Stimulated activated CD4-positive, alpha-beta T cell treated with anti-CD3 and anti-CD28 coated beads, TNF-alpha, amount 100 ng/mL, for 4 hours (primary cell): Measurements from ENCODE around the gene RBMS3.

Experiments
- DNase-seq, 3 experiments: peaks; one replicate each; pipeline ENCODE4 v3.0.0-alpha.2; 2020; ENCODE audit warnings: low read depth in 3 of 3

Gene RBMS3

DNA sequence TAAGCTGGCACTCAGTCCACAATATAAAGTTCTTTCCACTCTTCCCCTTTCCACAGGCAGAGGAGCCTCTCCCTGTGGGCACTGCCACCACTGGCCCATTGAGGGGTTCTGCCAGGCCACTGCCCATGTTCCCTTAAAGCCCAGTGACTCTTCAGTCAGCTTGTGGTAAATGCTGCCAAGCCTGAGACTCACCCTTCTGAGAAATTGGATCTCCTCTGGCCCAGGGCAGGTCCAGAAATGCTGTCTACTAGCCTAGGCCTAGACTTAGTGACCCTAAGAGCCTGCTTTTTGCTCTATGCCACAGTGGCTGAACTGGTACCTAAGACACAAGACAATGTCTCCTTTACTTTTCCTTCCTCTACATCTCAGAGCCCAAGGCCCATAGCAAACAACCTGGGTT is 295.8 kb downstream of the RBMS3 start:
- no peak for DNase-seq

GRCh38 chr3:29577250-29577649 is 296.4 kb downstream of the RBMS3 start:
- DNase-seq, result no peak

DNA sequence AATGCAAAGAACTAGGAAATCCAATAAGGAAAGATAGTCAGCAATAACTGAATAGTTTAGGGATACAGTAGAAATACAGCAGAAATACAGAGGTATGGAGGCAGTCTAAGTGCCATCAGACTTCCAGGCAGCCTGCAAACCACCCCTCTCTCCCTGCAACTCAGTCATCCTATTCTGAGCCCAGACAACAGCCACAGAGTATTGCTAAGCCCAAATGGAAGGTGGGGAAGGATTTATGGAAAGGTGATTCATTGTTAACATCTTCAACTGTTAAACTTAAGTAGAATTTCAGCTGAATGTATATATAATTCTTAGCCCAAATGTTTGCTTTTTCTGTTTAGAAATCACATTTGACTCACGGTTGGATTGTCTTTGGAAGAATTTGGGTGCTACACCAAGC is 300.4 kb downstream of the RBMS3 start:
- DNase-seq, result no peak

GRCh38 chr3:29582273-29582672 is 301.4 kb downstream of the RBMS3 start:
- DNase-seq, result no peak

GRCh38 chr3:29583861-29584260 is 303.0 kb downstream of the RBMS3 start:
- DNase-seq, result no peak

- no peak for DNase-seq
Observed at GRCh38 chr3:29585368-29585767, 304.5 kb downstream of the RBMS3 start.

GRCh38 chr3:29587340-29587739 is 306.5 kb downstream of the RBMS3 start:
- no peak for DNase-seq

DNA sequence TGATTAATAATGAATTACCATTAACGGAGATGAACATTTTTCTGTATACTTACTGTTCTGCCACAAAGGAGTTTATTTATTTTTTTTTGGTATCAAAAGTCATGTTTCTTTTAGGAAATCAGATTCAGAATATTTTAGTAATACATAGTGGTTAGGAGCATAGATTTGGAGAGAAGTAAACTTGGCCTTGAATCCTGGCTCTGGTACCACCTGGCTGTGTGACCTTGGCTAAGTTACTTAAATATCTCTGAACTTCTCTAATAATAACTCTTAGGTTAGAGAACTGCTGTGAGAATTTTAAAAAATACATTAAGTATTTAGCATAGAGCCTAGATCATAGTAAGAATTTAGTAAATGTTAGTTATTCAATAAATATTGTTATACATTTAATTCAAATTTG is 309.1 kb downstream of the RBMS3 start:
- DNase-seq, result no peak

- no peak for DNase-seq
Observed at GRCh38 chr3:29590461-29590860, 309.6 kb downstream of the RBMS3 start.

- no peak for DNase-seq
Observed at GRCh38 chr3:29591579-29591978, 310.7 kb downstream of the RBMS3 start.

DNA sequence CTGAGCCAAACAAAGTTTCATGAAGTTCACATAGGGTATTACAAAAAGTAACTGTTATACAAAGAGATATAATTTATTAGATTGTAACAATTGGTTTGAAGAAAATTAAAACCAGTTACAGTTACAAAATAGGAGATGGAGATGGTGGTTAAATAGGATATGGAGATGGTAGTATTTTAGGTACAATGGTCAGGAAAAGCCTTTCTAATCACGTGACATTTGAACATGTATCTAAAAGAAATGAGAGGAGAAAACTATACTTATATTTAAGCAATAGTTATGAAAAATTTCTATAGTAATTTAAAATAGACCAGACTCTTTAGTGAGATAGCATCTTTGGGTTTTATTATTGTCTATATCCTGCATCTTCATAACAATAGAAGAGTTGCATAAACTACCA is 312.9 kb downstream of the RBMS3 start:
- no peak for DNase-seq

- no peak for DNase-seq
Observed at GRCh38 chr3:29594261-29594660, 313.4 kb downstream of the RBMS3 start.

DNA sequence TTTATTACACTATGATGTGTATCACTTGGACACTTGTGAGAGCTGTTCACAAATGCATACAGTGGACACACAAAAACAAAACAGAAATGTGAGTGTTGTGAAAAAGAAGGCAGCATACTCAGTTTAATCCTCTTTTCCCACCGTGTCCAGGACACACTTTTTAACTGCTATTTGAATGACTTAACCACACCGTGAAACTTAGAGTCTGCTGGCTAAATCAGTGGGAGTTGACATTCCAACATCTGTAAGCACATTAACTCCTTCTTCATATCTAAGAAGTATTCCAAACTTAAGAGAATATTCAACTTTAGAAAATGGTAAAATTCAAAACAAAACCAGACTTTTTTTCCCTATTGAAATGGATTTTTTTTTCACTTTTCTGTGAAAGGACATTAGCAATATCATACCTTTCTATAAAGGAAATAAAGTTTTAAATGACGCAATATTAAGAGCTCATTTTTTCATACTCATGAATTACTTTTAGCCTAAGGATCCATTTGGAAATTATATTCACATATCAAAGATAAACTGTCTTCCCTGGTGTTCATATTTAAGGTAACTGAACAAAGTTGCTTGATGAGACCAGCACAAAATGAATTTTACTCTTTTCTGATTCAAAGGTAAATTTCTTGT is 316.6 kb downstream of the RBMS3 start:
- DNase-seq, result no peak

DNA sequence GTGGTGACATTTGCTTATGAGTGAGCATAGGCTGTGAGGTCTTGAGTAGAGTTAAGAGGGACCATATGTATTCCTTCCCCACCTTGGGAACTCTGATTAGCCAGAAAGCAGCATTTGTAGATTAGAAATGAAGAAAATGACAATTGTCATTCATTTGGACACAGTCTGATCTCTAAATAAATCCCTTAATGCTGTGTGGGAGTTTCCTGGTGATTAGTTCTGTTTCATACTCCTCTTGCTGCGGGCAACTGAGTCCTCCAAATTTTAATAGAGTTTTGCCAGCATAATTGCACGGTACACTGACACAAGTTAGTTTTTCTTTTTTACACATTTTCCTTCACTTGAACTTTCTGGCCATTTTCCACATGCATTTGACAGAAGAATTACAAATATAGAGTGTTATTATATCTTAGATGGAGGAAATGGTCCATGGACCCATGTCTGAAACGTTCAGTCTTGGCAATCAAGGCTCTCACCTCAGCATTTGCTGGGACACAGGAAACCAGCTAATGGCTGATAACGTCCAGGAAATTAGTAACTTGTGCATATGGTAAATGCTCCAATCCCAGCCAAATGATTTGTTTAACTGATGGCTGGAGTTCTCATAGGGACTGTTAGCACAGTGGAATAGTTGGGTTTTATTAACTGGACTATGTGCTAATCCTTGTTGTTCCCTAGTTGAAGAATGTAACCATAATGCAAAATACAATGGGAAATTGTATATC is 321.2 kb downstream of the RBMS3 start:
- DNase-seq, result no peak

DNA sequence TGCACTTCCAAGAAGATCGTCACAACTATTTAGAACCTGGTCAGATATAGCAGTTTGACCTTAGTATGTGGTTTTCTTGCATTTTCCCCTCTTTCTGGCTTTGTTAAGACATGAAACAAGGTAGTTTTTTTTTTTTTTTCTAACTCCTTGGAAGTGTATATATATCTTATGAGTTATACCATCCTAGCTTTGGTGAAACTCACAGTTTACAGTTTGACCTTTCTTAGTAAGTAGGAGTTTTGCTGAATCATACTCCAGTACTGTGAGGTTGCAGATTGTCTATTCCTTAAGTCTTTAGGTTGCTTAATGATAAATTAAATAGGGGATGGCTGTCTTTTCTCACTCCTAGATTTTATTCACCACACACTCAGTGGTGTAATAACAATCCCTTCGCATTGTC is 325.0 kb downstream of the RBMS3 start:
- no peak for DNase-seq

- DNase-seq, result no peak
Observed at GRCh38 chr3:29606416-29606815, 325.5 kb downstream of the RBMS3 start.

DNA sequence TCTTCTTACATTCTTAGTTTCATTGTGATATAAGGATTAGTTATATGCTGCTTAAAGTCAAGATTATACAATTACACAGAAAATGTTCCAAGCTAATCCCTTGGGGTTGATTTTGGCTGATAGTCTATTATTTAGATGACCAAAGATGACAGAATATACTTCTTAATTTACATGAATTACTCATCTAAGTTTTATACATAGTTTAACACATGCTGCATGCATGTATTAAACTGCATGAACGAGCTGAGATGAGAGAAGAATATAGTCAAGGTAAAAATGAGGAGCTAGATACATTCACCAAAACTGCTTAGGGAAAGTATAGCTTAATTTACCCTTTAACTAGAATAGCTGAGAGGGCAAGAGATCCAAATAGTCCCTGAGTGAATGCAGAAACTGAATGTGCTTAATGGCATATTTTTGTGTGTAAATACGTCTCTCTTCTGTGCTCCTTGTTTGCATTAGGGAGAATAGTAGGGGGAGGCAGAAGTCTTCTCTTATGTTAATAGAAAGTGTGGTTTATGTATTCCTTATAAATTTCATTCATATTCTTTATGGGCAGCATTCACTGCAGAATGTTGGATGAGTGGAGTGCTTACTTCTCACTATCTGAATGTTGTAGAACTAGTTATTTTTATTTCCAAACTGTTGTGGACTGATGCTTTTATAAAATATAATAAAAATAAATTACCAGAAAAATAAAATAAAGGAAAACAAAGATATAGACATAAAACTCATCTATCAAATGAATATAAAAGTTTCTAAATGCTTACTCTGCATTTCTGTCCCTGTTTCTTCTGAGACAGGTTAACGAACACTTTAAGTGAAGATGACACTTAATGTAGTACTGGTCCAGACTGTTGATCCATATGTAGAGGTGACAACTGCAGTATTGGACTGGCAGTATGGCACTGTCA is 327.8 kb downstream of the RBMS3 start:
- DNase-seq, result no peak

DNA sequence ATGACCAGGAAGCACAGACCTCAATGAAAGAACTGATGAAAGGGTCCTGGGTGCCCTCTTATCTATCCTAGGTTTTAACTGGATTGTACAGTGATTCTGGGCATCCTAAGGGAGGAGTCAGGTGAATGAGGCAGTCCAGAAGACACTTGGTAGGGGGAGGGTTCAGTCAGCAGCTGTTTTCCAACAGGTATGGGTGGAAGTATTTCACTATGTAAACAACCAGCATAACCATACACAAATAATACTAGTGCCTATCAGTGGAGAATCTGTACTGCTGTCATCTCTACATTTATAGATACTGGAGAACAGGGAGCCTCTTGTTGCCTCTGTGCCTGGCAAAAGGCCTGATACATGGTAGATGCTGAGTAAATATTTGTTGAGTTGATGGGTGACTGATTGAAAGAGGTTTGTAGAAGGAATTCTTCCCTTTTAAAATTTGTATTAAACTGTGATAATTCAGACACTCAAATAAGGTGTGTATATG is 328.5 kb downstream of the RBMS3 start:
- DNase-seq, result no peak

GRCh38 chr3:29610781-29611180 is 329.9 kb downstream of the RBMS3 start:
- DNase-seq, result no peak

- DNase-seq, result no peak
Observed at GRCh38 chr3:29611252-29611651, 330.4 kb downstream of the RBMS3 start.

DNA sequence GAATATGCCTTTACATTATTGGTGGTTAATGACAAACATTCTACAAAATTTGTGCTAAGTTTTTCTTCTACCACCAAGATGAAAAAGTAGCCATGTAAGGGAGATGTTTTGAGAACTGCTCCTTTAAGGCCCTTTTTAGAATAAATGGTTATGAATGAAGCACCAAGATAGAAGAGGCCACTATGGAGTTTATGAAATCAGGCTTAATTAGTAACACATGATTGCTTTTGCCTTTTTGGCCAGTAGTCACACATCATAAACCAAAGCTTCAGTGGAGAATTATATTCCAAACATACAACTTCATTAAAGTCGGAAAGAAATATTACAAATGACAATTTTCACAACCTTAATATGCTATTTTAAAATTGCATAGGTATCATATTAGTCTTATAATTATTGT is 331.7 kb downstream of the RBMS3 start:
- DNase-seq, result no peak

- no peak for DNase-seq
Observed at GRCh38 chr3:29614954-29615353, 334.1 kb downstream of the RBMS3 start.
